GM19324 (cell line): Measurements from ENCODE around the gene GPR84.
A peak's percentile ranks its signal among the peaks of the same experiment; 100 is the strongest.

ENCODE experiments used
- ATAC-seq: cut with Tn5 transposase; IDR thresholded peaks from one replicate; pipeline ENCODE4 v1.9.1; 2021; ENCODE audit warnings: mild to moderate bottlenecking, moderate library complexity; ENCODE audit not compliant: unreplicated experiment, low FRiP score

The GPR84 gene

DNA sequence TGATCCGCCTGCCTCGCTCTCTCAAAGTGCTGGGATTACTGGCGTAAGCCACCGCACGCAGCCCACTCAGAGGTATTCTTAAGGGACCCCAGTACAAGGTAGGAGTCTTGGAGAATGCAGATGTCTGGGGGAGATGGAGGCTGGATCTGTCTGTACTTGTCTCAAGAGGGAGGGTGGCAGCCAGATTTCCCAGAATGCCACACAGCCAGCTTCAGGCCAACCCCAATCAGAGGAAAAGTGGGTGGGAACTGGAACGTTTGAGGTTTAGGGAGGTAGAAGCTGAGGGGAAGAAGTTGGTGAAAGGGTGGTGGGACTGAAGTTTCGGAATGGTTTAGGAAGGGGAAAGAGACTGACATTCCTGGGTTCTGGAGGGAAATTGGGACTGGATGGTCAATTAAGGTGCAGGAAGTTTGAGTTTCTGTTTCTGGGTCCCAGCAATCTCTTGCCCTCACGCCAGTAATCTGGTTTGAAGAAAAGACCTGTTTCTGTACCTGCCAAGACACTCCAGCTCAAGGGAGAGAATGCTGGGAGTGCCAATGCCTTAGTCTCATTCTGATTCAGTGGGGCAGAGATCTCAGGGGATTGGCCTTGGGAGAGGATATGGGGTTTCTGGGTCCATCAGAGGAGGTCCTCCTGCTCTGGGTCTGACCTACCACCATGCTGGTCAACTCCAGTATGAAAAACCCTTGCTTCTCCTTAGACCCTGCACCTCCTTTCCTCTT, 28.4 kb upstream of the GPR84 start:
- ATAC-seq = no peak

DNA sequence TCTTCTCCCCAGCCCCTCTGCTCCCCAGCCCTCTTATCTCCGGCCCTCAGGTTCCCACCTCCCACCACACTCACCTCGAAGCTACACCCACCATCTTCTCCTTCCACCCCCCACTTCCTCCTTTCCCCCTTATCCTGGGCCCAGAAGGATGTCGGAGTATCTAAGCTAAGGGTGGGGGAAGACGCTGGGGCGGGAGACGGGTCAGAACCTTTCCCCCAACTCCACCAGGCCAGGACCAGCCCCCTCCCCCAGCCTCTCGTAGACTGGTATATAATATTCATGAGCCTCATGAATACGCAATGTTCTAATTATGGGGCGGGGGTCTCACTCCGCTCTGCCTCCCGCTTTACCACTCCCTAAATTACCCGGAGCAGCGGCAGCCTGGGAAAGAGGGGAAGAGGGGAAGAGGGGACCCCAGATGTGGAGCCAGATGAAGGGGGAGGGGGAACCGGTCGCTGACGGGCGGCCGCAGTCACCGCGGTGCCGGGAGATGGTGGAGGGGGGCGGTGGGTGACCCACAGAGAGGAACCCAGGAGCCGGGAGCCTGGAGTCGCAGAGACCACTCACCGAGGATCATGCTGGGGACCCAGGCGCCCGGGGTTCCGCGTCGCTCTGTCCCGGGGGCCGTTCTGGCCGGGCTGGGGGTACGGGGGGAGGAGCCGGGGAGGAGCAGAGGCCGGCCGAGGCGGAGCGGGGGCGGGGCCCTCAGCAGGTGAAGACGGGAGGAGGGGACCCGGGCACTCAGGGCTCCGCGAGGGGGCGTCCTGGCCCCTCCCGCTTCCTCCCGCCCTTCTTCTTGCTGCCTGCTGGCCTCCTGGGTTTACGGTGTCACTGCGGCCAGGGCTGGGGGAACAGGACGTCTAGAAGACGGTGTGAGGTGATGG, 26.6 kb upstream of the GPR84 start:
- ATAC-seq = peak; percentile 55

DNA sequence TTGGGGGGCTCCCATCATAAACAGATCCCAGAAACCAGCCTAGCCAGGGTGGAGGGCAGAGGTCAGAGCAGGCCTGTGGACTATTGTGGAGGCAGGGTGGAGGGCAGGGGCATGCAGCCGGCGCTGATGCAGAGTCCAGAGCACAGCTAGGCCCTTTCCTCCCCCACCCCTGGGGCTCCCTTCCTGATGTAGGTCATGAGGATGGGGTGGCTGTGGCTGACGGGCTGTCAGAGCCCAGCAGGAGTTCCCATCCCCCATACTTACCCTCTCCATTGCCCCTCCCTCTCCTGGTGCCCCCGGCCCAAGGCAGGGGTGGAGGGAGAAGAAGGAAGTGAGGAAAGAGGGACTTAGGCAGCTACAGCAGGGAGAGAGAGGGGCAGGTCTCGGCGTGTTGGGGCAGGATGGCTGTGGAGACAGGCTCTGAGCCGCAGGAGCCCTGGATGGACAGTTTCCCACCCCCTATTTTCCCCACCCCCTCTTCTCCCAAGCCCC, 25.9 kb upstream of the GPR84 start:
- no peak for ATAC-seq

DNA sequence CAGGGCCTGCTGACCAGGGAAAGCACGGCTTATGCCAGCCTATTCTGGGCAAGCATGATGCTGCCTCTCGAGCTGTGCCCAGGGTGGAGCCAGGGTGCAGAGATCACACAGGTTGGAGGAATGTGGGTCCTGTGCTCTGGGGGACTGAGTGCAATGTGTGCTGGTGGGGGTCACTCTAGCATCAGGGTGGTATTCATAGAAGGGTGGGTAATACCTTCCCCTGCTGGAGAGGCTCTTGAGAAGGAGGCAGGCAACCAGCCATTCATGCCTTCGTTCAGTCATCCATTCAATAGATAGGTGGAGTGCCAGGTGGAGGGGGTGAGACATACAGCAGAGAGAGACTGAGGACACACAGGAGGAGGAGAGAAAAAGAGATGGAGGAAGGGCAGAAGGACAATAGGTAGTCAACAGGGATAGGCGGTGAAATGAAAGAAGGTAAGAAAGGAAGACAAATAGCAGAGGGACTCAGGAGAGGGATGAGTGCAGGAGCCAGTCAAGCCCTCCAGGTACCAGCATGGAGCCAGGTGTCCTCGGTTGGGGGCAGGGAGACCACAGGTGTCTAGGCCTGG, 25.4 kb upstream of the GPR84 start:
- ATAC-seq = no peak

DNA sequence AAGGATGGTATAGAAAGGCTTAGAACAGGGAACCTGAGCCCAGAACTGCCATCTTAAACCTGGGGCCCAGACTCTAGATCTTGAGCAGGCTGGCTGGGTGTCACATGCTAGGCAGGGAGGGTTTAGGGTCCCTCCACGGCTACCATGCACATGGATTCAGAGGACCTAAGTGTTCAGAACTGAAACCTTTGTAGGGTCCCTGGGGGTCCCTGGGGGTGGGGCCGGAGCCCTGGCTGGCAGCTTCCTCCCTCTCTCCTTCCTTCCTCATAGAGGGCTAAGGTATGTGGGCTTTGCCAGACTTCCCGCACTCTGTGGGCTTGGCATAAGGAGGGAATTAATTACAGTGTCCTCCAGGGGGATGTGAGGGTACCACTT, 24.8 kb upstream of the GPR84 start:
- no peak for ATAC-seq

DNA sequence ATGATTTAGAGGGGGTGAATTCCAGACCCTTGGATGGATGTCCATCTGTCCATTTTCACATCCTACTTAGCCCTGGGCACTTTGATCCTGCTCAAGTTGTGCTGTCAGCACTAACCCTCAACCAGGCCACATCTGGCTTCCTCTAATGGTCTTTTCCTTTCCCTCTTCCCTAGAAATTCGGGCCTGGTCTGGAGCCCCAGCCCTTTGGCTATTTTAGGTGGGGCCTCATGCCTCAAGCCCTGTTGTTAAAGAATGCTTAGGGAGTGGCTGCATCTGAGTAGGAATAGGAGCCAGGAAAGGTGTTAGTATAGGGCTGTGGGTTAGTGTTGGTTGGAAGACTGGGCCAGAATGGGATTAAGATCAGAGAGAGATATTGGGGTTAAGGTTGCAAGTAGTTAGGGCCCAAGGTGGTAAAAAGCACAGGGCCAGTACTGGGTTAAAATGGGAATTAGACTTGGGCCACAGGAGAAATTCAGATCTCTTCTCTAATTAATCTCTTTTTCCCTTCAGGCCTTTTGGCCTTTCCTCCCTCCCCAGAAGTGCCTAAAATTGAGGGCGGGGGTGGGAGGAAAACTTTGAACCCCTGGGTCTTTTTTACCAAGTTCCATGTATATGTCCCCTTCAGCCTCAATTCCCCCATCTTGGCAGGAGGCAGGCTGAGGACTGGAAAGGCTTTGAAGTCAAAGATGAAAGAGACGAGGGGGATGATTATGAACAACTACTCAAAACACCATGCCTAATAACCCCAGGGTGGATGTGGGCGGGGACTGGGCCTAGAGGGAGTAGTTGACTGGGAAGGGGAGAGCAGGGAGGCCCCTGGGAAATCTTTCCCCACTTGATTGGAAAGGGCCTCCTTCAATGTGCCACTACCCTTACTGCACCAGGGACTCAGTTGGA, 24.2 kb upstream of the GPR84 start:
- ATAC-seq = no peak

DNA sequence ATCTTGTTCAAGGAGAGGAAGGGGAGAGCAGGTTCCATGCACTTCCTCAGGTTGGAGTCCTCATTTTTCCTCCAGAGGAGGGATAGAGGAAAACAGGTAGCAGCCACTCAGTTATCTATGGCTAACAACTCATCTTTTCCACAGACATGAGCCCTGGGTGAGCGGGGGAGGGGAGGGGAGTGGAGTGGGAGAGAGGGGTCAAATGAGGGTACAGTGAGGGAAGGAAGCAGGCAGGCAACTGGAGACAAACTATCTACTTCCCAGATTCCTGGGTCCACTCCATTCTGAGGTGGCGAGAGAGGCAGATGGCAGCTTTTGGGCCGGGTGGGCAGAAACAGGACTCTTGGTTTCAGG, 22.8 kb upstream of the GPR84 start:
- no peak for ATAC-seq

DNA sequence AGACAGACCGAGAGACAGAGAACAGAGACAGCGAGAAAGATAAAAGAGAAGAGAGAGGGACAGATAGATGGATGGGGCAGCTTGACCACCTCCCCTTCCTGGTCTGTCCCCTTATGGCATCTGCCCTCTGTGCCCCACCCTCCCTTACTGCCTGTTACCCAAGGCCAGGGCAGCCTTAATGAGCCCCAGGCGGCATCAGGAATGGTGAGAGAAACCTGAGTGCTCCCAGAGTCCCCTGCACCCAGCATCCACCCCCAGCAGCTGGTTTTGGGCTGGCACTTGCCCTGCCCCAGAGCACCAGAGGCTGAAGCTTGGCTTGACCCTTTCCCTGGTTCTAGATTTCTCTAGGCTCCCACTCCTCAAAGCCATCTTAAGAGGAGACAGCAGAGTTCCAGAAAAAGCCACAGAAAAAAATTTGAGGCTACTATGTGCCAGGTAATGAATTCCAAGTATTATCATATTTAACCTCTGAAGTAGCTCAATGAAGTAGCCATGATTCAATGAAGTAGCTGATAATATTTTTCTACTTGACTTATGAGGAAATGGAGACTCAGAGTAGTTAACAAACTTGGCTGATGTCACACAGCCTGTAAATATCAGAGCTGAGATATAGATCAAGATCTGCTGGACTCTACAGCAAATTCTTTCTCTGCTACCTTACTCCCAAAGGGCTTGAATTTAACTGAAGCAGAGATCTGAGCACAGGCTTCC, 22.3 kb upstream of the GPR84 start:
- no peak for ATAC-seq

DNA sequence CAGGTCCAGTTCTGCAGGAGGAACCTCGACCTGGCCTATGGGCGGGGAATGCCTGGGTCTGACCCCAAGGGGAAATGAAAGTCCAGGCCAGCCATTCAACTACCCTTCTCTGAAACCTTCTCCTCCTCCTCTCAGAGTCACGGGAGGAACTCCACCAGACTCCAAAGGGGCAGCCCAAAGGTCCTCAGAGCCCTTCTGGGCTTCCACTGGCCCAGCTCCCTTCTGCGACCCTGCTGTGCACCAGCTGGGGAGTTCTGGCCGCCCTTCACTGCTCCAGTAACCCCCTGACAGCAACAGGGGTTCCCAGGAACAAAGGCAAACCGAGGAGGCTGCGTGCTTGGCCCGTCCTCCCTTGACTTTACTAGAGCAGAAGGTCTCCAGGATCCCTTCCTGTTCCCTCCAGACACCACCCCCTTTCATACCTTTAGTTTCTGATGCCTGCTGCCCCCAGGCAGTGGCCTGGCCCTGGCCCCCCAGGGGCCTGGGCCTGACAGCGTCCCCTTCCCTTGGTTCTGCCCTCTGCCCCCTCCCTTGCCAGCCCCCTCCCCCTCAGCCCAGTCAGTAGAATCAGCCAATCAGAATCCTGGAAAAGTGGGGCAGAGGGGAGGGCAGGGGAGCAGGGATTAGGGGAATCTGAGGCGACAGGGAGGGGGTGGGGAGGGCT, 21.1 kb upstream of the GPR84 start:
- no peak for ATAC-seq

DNA sequence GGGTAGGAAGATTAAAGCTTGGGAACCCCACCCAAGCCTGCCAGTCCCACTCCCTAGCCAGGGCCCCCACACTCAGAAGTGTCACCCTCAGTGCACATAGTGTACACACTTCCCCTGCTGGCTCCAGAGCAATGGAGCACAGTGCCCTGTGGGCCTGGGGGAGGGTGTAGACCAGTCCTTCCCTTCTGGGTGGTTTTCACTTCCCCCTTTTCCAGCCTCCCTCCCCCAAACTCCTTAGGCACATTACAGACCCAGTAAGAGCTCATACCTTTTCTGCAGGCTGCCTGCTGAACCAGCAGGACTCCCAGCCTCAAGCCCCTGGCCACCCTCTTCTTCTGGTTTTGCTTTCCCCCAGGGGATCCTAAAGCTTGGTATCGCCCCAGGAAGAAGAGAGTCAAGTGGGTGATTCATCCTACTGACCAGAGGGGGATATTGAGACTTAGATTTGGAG, 20.3 kb upstream of the GPR84 start, which contains the start of gene ZNF385A:
ZNF385A (minus strand) TSS at position 143 of the 451 bp plus-strand sequence. CDS start 219 bp downstream, outside the sequence.
- ATAC-seq = no peak

DNA sequence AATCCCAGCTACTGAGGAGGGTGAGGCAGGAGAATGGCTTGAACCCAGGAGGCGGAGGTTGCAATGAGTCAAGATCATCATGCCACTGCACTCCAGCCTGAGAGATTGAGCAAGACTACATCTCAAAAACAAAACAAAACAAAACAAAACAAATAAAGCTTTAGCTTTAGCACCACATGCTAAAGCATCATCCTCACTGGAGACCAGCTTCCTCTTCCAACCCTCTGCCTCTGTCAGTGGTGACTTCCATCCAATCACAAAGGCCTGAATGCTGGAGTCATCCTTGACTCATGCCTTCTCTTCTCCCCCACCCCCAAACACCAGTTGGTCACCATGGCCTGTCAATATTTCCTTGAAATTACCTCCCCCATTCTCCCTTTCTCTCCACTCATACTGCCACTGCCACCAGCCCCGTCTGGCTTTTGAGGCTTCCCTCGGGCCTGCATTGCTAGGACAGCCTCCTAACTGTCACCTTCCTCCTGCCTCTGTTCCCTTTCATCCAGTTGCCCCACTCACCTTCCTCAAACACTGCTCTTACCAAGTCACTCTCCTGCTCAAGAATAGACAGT, 18.8 kb upstream of the GPR84 start:
- ATAC-seq = no peak

DNA sequence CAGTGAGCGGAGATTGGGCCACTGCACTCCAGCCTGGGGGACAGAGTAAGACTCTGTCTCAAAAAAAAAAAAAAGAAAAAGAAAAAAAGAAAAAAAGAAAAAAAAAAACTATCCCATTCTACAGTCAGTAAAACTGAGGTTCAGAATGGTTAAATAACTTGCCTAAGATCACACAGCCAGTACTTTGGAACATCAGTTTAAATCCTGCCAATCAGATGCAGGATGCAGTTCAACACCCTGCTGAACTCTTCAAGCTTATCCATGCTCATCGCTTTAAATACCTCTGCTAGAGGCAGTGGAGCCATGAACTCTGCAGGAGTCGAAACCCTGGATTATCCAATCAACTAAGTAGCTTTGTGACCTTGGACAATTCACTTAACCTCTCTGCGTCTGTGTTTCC, 16.9 kb upstream of the GPR84 start:
- no peak for ATAC-seq

DNA sequence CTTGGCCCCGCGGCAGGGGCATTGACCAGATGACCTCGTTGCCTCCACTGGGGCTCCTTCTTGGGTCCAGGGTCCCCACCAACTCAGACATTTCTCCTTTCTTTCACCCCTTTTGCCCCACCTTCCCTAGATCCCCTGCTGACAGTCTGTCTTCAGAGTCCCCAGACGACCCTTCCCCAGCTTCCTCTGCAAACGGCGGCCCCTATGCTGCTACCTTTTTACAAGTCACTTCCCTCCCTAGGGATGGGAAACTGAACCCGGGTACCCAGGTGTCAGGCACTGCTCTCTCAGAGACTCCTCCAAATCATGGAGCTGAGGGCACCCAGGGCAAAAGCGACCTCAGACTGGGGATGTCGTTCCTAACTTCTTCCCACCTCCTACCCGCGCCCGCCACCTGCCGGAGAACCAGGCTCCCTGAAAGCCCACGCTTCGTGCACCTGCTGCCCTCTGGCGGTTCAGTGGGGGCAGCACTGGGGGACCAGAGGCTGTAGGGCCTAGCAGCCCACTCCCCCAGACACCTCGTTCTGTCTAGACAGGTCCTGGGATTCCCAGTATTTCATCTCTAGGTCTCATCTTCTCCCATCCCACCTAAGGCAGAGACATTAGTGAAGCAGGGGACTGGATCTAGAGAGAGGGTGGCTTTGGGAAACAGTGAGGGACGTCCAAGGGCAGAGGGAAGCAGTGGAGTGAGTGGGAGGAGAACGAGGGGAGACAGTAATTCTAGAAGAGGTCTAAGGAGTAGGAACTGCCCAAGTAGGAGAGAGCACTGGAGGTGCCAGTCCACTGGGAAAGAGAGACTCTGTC, 15.3 kb upstream of the GPR84 start:
- peak; percentile 72 for ATAC-seq

DNA sequence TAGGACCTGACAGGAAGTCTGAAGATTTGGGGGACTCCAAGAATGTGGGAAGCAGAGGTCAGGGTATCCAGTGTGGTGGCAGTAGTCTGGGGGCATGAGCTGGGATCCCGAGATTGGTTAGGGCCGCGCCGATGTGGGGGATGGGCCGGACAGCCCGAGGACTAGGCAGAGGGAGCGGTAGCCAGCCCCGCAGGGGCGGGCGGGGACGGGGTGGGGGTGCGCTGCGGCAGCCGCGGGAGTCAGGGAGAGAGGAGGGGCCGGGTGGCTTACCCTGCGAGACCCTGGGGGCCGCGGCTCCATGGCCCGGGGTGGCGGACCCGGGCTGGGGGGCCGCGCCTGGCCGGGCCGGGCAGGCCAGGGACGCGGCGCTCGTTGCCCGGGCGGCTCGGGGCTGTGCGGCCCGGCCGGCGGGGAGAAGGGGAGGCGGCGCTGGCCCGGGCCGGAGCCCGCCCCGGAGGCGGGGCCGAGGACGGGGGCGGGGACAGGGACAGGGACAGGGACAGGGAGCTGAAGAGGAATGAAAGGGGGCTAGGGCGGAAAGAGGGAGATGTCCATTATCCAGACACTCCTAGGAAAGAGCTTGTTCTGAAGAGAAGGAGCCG, 14.6 kb upstream of the GPR84 start:
- peak; percentile 51 for ATAC-seq

DNA sequence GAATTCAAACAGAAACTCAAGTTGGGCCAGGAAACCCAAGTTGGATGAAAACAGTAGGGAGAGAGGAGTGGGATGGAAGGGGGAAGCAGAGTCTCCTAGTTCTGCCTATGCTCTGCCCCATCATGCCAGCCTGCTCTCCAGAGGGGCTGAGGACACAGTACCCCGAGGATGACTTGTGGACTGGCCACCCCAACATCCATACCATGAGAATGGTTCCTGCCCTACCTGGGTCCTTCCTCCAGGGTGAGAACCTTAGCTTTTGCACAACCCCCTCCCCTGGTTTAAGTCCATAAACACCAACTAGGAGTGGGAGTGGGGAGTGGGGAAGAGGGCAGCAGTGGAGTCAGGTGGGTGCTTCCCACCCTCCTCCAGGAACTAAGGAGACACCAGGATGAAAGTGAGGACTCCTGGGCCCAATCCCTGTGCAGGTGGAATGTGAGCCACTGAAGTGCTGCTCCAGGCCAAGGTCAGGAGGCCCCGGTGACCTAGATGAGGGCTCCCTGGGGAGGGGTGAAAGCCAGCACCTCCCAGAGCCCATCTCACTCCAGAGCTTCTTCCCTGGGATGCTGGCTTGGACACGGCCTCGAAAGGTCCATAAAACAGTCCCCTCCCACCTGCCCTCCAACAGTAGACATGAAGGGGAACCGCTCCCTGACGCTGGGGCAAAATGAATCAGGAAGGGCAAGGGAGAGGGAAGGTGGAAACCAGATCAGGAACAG, 13.7 kb upstream of the GPR84 start:
- no peak for ATAC-seq

DNA sequence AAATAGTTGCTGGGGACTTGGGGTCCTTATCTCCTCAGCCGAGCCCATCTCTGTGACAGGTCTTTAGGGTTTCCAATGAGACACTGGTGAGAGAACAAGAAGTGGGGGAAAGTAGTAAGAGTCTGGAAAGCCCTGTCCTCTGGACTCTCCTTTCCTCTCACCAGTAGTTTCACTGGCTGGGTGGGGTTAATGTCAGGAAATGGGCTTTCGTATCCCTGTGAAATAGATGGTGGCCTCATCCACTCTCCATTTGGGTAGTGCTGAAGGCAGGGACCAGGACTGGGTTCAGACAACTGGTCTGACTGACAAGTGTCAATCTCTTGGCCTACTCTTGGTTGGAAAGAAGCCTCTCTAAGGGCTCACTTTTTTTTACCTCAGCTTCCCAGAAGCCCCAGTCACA, 12.7 kb upstream of the GPR84 start:
- ATAC-seq = no peak

DNA sequence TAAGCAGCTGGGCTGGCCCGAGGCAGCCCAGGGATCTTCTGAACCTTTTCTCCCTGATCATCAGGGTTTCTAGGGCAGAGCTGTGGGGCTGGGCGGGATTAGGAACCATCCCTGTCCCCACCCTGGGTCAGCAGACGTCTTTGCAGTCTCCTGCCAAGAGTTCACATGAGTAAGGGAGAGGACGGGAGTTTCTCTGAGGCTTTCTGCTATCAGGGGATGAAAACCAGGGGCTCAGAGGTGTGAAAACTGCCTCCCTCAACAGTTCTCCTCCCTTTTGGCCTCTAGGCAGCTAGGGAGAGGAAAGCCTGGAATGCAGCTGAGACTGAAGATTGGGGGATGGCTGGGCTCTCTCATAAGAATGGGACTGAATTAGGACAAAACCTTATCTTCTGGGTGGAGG, 12.3 kb upstream of the GPR84 start:
- ATAC-seq = no peak
